ENCODE results near the gene PDIA5.

GRCh38 chr3:123130079-123130750 lies 63.4 kb downstream of the PDIA5 start:
- TF ChIP-seq, protein P1, sequence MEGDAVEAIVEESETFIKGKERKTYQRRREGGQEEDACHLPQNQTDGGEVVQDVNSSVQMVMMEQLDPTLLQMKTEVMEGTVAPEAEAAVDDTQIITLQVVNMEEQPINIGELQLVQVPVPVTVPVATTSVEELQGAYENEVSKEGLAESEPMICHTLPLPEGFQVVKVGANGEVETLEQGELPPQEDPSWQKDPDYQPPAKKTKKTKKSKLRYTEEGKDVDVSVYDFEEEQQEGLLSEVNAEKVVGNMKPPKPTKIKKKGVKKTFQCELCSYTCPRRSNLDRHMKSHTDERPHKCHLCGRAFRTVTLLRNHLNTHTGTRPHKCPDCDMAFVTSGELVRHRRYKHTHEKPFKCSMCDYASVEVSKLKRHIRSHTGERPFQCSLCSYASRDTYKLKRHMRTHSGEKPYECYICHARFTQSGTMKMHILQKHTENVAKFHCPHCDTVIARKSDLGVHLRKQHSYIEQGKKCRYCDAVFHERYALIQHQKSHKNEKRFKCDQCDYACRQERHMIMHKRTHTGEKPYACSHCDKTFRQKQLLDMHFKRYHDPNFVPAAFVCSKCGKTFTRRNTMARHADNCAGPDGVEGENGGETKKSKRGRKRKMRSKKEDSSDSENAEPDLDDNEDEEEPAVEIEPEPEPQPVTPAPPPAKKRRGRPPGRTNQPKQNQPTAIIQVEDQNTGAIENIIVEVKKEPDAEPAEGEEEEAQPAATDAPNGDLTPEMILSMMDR (IDR thresholded peaks at IDR 0.05), result no peak
- TF ChIP-seq POLR2A (IDR thresholded peaks at IDR 0.05), result no peak
